GM12878 (cell line): Measurements from ENCODE around the gene CACHD1.

Experiments used
- ASH2L ChIP-seq: fragments of 300-600, 200-600 bp; sonication (generic); IDR thresholded peaks from 2 replicates; pipeline ENCODE4 v1.6.1; 2017; ENCODE audit warnings: low read depth, mild to moderate bottlenecking, borderline replicate concordance
- BACH1 ChIP-seq: fragments of 450-650 bp; IDR thresholded peaks from 2 replicates; pipeline ENCODE4 v1.6.1; 2017; ENCODE audit warnings: mild to moderate bottlenecking, borderline replicate concordance
- CHD2 ChIP-seq: IDR thresholded peaks from 2 replicates; pipeline ENCODE4 v1.6.1; 2011; ENCODE audit warnings: low read depth, low read length, improper control_type of control experiment, borderline replicate concordance
- CREB1 ChIP-seq: IDR thresholded peaks from 2 replicates; pipeline ENCODE4 v1.6.1; 2012; ENCODE audit warnings: low read depth, mild to moderate bottlenecking, inconsistent platforms
- ELK1 ChIP-seq: IDR thresholded peaks from 2 replicates; pipeline ENCODE4 v1.6.1; 2012; ENCODE audit warnings: low read depth, low read length, improper control_type of control experiment
- HDAC2 ChIP-seq: fragments of 200-600 bp; sonication (generic); IDR thresholded peaks from 2 replicates; pipeline ENCODE4 v1.6.1; 2017
- MAX ChIP-seq: IDR thresholded peaks from 2 replicates; pipeline ENCODE4 v1.6.1; 2012; ENCODE audit warnings: low read depth, low read length, improper control_type of control experiment
- MEF2A ChIP-seq: IDR thresholded peaks from 2 replicates; pipeline ENCODE4 v1.6.1; 2011; ENCODE audit warnings: low read depth, mild to moderate bottlenecking, low read length, moderate library complexity; ENCODE audit not compliant: insufficient read depth
- MTA2 ChIP-seq: fragments of 450-650 bp; IDR thresholded peaks from 2 replicates; pipeline ENCODE4 v1.6.1; 2016; ENCODE audit warnings: low read depth, mild to moderate bottlenecking, moderate library complexity
- POLR2A ChIP-seq: IDR thresholded peaks from 2 replicates; pipeline ENCODE4 v1.6.1; 2011; ENCODE audit warnings: low read depth, mild to moderate bottlenecking, low read length
- RAD21 ChIP-seq: IDR thresholded peaks from 2 replicates; pipeline ENCODE4 v1.6.1; 2011; ENCODE audit warnings: mild to moderate bottlenecking, low read depth, low read length, moderate library complexity; ENCODE audit not compliant: insufficient read depth
- TARDBP ChIP-seq: IDR thresholded peaks from 2 replicates; pipeline ENCODE4 v1.6.1; 2016; ENCODE audit warnings: borderline replicate concordance
- TF ChIP-seq, protein P1 (sequence below): fragments of 450-650 bp; IDR thresholded peaks from 2 replicates; pipeline ENCODE4 v1.6.1; 2016; ENCODE audit warnings: mild to moderate bottlenecking, moderate library complexity, borderline replicate concordance
- TF ChIP-seq, protein P2 (sequence below), 3 experiments: IDR thresholded peaks in 2 of 3; conservative IDR thresholded peaks in 1 of 3; 2 replicates each; pipeline ENCODE4 v1.5.1; 2011; ENCODE audit warnings: low read depth in 3 of 3, low read length in 3 of 3, mild to moderate bottlenecking in 3 of 3, control low read depth in 2 of 3, moderate library complexity in 2 of 3, inconsistent platforms in 1 of 3, mixed read lengths in 1 of 3; ENCODE audit not compliant: control insufficient read depth in 2 of 3, insufficient read depth in 1 of 3; ENCODE audit errors: extremely low read depth in 1 of 3

GRCh38 chr1:64678366-64678765 lies 208.4 kb downstream of the CACHD1 start:
- TF ChIP-seq HDAC2 (no peak), CHD2 (no peak), ASH2L (no peak), MTA2 (no peak), POLR2A (no peak), TARDBP (no peak), MAX (no peak), ELK1 (no peak), BACH1 (no peak), RAD21 (no peak), CREB1 (no peak), MEF2A (no peak)
- TF ChIP-seq, protein P1, sequence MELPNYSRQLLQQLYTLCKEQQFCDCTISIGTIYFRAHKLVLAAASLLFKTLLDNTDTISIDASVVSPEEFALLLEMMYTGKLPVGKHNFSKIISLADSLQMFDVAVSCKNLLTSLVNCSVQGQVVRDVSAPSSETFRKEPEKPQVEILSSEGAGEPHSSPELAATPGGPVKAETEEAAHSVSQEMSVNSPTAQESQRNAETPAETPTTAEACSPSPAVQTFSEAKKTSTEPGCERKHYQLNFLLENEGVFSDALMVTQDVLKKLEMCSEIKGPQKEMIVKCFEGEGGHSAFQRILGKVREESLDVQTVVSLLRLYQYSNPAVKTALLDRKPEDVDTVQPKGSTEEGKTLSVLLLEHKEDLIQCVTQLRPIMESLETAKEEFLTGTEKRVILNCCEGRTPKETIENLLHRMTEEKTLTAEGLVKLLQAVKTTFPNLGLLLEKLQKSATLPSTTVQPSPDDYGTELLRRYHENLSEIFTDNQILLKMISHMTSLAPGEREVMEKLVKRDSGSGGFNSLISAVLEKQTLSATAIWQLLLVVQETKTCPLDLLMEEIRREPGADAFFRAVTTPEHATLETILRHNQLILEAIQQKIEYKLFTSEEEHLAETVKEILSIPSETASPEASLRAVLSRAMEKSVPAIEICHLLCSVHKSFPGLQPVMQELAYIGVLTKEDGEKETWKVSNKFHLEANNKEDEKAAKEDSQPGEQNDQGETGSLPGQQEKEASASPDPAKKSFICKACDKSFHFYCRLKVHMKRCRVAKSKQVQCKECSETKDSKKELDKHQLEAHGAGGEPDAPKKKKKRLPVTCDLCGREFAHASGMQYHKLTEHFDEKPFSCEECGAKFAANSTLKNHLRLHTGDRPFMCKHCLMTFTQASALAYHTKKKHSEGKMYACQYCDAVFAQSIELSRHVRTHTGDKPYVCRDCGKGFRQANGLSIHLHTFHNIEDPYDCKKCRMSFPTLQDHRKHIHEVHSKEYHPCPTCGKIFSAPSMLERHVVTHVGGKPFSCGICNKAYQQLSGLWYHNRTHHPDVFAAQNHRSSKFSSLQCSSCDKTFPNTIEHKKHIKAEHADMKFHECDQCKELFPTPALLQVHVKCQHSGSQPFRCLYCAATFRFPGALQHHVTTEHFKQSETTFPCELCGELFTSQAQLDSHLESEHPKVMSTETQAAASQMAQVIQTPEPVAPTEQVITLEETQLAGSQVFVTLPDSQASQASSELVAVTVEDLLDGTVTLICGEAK, result no peak
- TF ChIP-seq, protein P2, sequence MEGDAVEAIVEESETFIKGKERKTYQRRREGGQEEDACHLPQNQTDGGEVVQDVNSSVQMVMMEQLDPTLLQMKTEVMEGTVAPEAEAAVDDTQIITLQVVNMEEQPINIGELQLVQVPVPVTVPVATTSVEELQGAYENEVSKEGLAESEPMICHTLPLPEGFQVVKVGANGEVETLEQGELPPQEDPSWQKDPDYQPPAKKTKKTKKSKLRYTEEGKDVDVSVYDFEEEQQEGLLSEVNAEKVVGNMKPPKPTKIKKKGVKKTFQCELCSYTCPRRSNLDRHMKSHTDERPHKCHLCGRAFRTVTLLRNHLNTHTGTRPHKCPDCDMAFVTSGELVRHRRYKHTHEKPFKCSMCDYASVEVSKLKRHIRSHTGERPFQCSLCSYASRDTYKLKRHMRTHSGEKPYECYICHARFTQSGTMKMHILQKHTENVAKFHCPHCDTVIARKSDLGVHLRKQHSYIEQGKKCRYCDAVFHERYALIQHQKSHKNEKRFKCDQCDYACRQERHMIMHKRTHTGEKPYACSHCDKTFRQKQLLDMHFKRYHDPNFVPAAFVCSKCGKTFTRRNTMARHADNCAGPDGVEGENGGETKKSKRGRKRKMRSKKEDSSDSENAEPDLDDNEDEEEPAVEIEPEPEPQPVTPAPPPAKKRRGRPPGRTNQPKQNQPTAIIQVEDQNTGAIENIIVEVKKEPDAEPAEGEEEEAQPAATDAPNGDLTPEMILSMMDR (IDR thresholded peaks at IDR 0.05 in 2 of 3, conservative IDR thresholded peaks at IDR 0.05 in 1 of 3; ENCODE audit: control insufficient read depth in 2 of 3, extremely low read depth in 1 of 3, insufficient read depth in 1 of 3, low read depth in 3 of 3, low read length in 3 of 3), result no peak
